HG03457 (cell line): ENCODE measurements around the gene ARHGEF3.
"Not testable (repeated sequence)": the region's sequence is repeated elsewhere in the genome, so short reads cannot be mapped to it uniquely, and the experiment has no call there.

Experiments used
- ATAC-seq: cut with Tn5 transposase; IDR thresholded peaks from one replicate; pipeline ENCODE4 v1.9.1; 2021; ENCODE audit warnings: moderate number of reproducible peaks; ENCODE audit not compliant: unreplicated experiment

ARHGEF3 gene

DNA sequence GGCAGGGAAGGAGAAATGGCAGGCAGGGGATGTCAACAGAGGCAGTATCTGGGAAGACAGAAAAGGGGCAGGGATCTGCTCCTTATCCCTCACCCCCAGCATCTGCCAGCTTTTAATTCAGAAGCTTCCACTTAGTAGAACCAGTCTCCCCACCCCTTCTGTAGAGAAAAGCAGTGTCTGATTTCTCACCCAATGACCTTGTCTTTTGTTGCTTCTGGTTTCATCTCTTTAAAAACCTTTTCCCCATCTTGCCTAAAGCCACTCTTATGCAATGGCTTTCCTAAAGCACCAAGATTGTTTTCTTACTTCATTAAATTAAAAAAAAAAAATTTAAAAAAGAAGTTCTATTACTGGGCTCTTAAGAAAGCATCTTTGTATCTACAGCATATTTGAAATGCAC is 27.8 kb downstream of the ARHGEF3 start:
- no peak for ATAC-seq

DNA sequence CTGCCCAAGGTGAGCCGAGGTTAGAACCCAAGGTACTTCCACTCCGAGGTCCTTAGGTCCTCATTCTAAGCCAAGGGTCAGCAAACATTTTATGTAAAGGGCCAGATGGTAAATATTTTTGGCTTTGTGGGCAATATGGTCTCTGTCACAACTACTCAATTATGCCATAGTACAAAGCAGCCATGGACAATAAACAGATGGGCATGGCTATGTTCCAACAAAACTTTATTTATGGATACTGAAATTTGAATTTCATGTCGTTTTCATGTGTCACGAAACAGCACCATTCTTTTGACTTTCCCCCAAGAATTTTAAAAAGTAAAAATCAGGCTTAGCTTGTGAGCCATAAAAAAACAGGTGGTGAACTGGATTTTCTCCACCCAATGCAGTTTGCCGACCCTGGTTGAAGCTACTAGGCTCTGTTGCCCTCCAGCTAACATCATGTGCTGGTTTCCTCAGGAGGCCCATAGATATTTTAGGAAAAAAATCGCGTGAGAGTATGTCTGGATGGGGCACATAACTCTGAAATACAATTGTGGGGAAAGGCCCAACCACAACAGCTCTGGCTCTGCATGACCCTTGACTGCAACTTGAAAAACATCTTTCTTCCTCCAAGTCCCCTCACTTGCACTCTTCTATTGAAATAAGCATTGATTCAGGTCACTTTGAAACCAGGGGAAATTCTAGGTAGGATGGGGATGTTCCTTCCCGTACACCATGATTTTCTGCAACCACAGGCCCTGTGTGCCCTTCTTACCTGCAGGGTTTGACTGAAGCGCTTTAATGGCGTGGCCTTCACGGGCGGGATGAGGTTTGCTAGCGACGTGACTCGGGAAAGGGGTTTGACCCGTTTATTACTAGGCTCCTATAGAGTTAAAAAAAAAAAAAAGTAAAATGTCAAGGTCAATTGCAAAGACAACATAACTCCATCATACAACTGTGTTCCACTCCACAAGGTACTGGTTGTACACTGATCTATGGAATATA is 28.5 kb downstream of the ARHGEF3 start:
- ATAC-seq, result no peak

DNA sequence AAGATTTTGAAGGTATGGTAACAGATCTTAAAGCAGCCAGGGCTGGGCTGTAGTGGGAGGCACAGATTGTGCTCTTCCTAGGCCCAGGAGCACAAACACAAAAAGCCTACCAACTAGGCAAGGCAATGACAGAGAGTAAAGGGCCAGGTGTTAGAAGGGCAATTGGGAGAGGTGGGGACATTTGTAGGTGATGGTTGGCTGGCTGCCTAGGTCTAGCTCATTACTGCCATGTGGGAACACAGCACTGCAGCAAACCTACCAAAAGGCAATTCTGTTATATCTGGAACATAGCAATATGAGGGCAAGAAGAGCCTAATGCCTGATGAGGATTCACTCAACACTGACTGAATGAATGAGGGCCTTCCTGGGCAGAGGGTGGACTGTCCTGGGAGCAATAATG is 30.4 kb downstream of the ARHGEF3 start:
- no peak for ATAC-seq

GRCh38 chr3:56769116-56769707 is 32.5 kb downstream of the ARHGEF3 start:
- ATAC-seq, result no peak

DNA sequence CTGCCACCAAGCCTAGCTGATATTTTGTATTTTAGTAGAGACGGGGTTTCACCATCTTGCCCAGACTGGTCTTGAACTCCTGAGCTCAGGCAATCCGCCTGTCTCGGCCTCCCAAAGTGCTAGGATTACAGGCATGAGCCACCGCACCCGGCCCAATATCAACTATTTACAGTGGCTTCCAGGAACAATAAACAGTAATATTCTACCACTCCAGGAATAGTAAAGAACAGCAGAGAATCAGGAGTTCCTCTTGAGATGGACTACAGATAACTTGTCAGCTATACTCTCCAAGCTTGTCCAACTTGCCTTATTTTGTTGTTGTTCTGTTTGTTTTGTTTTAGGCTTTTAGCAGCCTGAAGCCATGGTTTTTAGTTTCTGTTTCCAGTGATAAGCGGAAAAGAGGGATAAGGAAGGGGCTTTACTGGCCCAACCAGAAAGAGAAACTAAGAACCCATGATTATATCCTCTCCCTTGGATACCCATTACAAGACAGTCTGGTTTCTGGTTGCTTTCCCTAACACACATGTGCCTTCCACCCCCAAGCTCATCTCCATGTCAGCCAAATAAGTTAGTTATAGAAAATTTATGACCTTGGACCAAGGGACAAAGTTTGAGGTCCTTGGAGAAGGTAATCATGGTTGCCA is 36.7 kb downstream of the ARHGEF3 start:
- no peak for ATAC-seq

DNA sequence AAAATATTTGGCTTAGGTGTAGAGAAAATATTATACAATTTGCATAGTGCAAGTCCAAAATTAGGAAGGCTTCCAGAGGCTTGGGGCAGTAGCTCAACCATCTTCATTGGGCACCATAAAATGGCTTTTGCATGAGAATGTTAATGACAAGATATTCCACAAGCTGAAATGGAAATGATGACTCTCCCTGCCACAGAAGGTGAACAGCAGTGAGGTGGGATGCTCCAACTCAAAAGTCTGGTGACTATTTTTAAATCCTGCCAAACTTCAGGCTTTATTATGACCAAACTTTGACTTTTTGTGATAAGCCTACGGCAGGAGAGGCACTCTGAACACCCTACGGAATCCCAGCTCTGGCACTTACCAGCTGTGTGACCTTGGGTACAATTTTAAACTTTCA is 37.6 kb downstream of the ARHGEF3 start:
- no peak for ATAC-seq

- ATAC-seq, result no peak
Observed at GRCh38 chr3:56763233-56763632, 38.5 kb downstream of the ARHGEF3 start.

GRCh38 chr3:56762718-56763117 is 39.0 kb downstream of the ARHGEF3 start:
- ATAC-seq, result no peak

DNA sequence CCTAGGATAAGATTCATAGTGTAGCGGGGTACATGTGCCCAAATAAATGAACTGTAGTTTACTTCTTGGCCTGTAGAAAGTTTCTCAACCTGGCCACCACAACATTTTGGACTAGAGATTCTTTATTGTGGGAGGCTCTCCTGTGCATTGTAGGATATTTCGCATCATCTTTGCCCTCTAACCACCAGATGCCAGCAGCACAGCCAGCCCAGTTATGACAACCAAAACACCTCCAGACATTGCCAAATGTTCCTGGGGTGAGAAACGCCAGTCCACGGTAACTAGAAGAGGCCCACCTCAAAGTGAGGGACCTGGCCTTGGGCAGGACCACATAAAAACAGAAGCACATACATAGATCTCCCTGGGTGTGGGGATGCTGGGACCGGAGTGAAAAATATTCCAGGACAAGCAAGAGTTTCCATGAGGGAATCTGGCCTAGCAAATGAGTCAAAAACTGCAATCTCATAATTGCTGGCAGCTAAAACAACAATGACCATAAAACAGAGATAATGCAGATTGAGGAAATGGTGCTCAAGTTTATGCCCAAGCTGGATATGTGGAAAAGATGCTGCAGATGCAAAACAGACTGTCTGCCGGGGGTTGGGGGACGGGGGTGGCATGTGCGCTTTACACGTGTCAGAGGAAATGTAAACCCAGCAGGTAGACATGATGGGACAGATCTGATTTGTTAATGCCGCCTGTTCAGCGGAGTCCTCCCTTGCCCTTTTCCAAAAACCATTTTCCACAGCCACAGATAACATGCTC is 39.7 kb downstream of the ARHGEF3 start:
- ATAC-seq, result no peak

DNA sequence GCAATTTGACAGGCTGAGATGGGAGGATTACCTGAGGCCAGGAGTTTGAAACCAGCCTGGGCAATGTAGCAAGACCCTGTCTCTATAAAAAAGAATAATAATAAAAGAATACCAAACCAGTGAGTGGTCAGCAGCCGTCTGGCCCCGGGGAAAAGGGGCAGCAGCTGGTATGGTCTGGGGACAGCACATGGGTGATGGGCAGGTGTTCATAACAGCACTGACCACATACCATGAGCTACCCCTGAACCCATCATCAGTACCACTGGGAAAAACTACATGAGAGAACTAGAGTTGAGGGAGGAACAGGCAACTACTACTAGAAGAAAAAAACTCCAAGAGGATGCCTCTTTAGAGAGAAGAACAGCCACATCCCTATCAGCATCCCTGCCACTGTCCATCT is 40.7 kb downstream of the ARHGEF3 start:
- ATAC-seq, result no peak

DNA sequence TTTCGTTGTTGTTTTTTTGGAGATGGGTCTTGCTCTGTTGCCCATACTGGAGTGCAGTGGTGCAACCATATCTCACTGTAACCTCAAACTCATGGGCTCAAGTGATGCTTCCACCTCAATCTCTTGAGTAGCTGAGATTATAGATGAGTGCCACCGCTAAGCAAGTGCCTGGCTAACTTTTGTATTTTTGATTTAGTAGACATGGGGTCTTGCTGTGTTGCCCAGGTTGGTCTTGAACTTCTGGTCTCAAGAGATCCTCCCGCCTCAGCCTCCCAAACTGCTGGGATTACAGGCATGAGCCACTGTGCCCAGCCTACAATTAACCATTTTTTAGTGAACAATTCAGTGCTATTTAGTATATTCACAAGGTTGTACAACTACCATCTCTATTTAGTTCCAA is 42.2 kb downstream of the ARHGEF3 start:
- ATAC-seq, result no peak

GRCh38 chr3:56758539-56758981 is 43.2 kb downstream of the ARHGEF3 start:
- ATAC-seq, result peak; percentile 68

- ATAC-seq, result not testable (repeated sequence)
Observed at GRCh38 chr3:56758042-56758441, 43.7 kb downstream of the ARHGEF3 start.

DNA sequence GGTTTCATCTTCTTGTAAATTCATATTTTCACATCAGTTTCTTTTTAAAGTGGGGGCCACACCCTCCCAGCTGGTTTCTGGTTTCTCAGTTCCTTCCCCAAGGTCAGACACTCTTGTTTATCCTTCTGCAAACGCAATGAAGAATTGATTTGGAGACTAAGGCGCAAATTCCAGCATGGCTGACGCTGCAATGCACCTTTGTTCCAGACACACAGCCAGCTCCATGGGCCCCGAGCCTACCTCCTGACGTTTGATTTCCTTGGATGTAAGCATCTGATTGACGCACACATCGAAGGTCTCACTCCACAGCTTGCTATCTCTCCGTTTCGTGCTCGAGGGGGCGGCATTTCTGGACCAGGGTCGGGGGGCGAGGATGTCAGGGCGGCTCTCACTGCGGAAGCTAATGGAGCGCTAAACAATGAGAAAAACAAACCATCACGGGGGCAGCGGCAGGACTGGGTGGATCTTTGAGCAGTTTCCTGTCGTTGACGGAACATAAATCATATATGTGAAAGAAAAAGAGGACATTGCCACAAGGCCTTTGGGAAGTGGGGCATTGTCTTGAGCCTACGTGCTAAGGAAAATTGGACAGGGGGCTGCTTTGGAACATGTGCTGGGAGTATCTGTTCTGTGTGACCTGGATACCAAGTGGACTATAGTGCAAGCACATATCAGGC is 46.9 kb downstream of the ARHGEF3 start:
- no peak for ATAC-seq

GRCh38 chr3:56753206-56753820 is 48.4 kb downstream of the ARHGEF3 start:
- ATAC-seq, result peak; percentile 83

GRCh38 chr3:56751056-56751707 is 50.6 kb downstream of the ARHGEF3 start:
- no peak for ATAC-seq

DNA sequence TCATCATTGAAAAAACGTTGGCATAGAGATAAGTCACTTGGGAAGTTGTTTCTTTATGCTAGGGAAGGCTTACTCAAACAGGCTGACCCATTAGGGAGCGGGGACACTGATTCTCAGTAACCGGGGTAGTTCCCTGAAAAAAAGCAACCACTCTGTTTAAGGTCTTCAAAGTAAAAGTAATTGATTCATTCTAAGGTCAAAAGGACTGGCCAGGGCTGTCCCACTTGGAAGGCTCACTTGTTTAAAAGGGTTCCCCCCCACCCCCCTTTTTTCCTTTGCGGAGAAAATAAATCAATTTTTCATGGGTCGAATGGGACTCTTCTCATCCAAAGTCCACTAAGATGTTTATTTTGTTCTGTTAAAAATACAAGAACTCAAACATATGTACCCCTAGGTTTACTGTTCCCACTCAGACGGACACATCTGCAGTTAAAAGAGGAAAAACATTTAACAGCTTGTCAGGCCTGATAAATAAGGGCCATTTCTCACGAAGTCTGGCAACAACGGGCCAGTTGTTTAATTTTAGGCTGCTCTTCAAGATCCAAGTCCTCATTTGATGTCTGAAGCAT is 53.0 kb downstream of the ARHGEF3 start:
- ATAC-seq, result no peak

DNA sequence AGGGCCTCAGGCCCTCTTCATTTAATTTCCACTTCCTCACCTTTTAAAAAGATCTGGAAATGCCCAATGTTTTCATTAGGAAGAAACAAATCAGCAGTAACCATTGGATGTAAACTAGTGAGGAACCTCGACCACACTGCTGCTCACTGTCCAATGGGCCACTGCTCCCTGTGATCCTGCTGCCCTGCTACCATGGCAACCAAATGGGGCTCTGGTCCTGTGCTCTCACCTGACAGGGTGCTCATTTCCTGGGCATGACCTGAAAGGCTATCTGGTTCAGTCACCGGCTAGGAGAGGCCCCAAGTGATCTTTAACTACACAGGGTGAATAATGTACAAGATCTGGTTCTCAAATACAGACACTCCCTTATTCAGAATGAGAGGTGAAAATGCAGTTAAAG is 54.6 kb downstream of the ARHGEF3 start:
- no peak for ATAC-seq

- no peak for ATAC-seq
Observed at GRCh38 chr3:56744016-56744415, 57.7 kb downstream of the ARHGEF3 start.
